SK-N-MC (cell line): ENCODE data around the gene GDPD5.

Experiments
- DNase-seq: peaks from one replicate; pipeline ENCODE4 v3.0.0-alpha.2; 2011; ENCODE audit warnings: low read depth, low spot score
- H3K27ac ChIP-seq: fragments of 200-600 bp; sonication (generic); 2 replicates; pipeline ENCODE4 v1.5.1; 2016; ENCODE audit warnings: mixed run types
- H3K36me3 ChIP-seq: fragments of 200-600 bp; sonication (generic); 2 replicates; pipeline ENCODE4 v1.6.1; 2017; ENCODE audit warnings: antibody characterized with exemption, low read length, mixed read lengths; ENCODE audit not compliant: insufficient read depth
- H3K4me3 ChIP-seq: fragments of 200-600 bp; sonication (generic); 2 replicates; pipeline ENCODE4 v1.5.1; 2016
- H3K9ac ChIP-seq: fragments of 200-600 bp; sonication (generic); 2 replicates; pipeline ENCODE4 v1.8.0; 2017; ENCODE audit warnings: mixed run types, mixed read lengths; ENCODE audit not compliant: insufficient read length
- H3K9me3 ChIP-seq: fragments of 200-600 bp; sonication (generic); 2 replicates; pipeline ENCODE4 v1.6.1; 2017; ENCODE audit warnings: low read depth, mild to moderate bottlenecking, antibody characterized with exemption, low read length, moderate library complexity, mixed read lengths
- EZH2 ChIP-seq: fragments of 200-600 bp; sonication (generic); IDR thresholded peaks from one replicate; pipeline ENCODE4 v1.6.1; 2017; ENCODE audit warnings: antibody characterized with exemption
- FOXP2 ChIP-seq: optimal IDR thresholded peaks from 2 replicates; pipeline ENCODE3; 2011; ENCODE audit warnings: mild to moderate bottlenecking, moderate library complexity; ENCODE audit not compliant: insufficient read depth; ENCODE audit errors: extremely low read length, control extremely low read depth
- POLR2AphosphoS5 ChIP-seq: IDR thresholded peaks from 2 replicates; pipeline ENCODE4 v1.6.1; 2012; ENCODE audit warnings: mild to moderate bottlenecking, low read depth, low read length, borderline replicate concordance

GDPD5 gene

GRCh38 chr11:75437966-75438659, 87.6 kb downstream of the GDPD5 start:
- no peak for DNase-seq
- no peak overlapping the region for H3K4me3 ChIP-seq
- H3K27ac ChIP-seq, result no peak overlapping the region
- TF ChIP-seq EZH2 (no peak), POLR2AphosphoS5 (no peak), FOXP2 (no peak)
- H3K9me3 ChIP-seq, result no peaks in the 10 kb centered on the region
- no peak overlapping the region for H3K9ac ChIP-seq
- H3K36me3 ChIP-seq, result no peaks in the 10 kb centered on the region

GRCh38 chr11:75436806-75437205, 88.9 kb downstream of the GDPD5 start:
- DNase-seq, result no peak
- no peak for TF ChIP-seq POLR2AphosphoS5
- TF ChIP-seq FOXP2, result no peak
- TF ChIP-seq EZH2, result no peak
- Histone ChIP-seq H3K4me3 (no peak overlapping the region), H3K9ac (no peak overlapping the region), H3K9me3 (no peaks in the 10 kb centered on the region), H3K36me3 (no peaks in the 10 kb centered on the region), H3K27ac (no peak overlapping the region)

- TF ChIP-seq POLR2AphosphoS5, result no peak
- no peak for TF ChIP-seq EZH2
- no peak for TF ChIP-seq FOXP2
- no peak for DNase-seq
- Histone ChIP-seq H3K27ac (no peak overlapping the region), H3K9me3 (no peaks in the 10 kb centered on the region), H3K36me3 (no peaks in the 10 kb centered on the region), H3K9ac (no peak overlapping the region), H3K4me3 (no peak overlapping the region)
These were observed 90.2 kb downstream of the GDPD5 start for GRCh38 chr11:75435571-75435925.

GRCh38 chr11:75434886-75435570, 90.7 kb downstream of the GDPD5 start:
- no peak for DNase-seq
- TF ChIP-seq FOXP2, result no peak
- no peak for TF ChIP-seq EZH2
- TF ChIP-seq POLR2AphosphoS5, result no peak
- H3K36me3 ChIP-seq, result no peaks in the 10 kb centered on the region
- H3K9me3 ChIP-seq, result no peaks in the 10 kb centered on the region
- no peak overlapping the region for H3K9ac ChIP-seq
- H3K4me3 ChIP-seq, result no peak overlapping the region
- H3K27ac ChIP-seq, result no peak overlapping the region

GRCh38 chr11:75434051-75434450, 91.7 kb downstream of the GDPD5 start:
- no peak overlapping the region for H3K4me3 ChIP-seq
- DNase-seq, result no peak
- no peak overlapping the region for H3K27ac ChIP-seq
- H3K36me3 ChIP-seq, result no peaks in the 10 kb centered on the region
- H3K9me3 ChIP-seq, result no peaks in the 10 kb centered on the region
- no peak overlapping the region for H3K9ac ChIP-seq
- TF ChIP-seq POLR2AphosphoS5 (no peak), FOXP2 (no peak), EZH2 (no peak)

- Histone ChIP-seq H3K9me3 (no peaks in the 10 kb centered on the region), H3K9ac (no peak overlapping the region), H3K36me3 (no peaks in the 10 kb centered on the region), H3K27ac (no peak overlapping the region), H3K4me3 (no peak overlapping the region)
- TF ChIP-seq FOXP2 (no peak), POLR2AphosphoS5 (no peak), EZH2 (no peak)
- DNase-seq, result no peak
These were observed 92.3 kb downstream of the GDPD5 start for GRCh38 chr11:75433443-75433842.

- no peak for TF ChIP-seq EZH2
- TF ChIP-seq FOXP2, result no peak
- TF ChIP-seq POLR2AphosphoS5, result no peak
- Histone ChIP-seq H3K27ac (no peak within 1 kb of the TSS), H3K4me3 (no peak within 1 kb of the TSS), H3K9ac (no peak within 1 kb of the TSS), H3K36me3 (no peaks in the 10 kb centered on the region), H3K9me3 (no peaks in the 10 kb centered on the region)
- DNase-seq, result no peak
These were observed 92.8 kb downstream of the GDPD5 start, which contains the start of gene KLHL35 for GRCh38 chr11:75432911-75433321. Gene KLHL35 (minus strand): TSS chr11:75433203. CDS start chr11:75430629, 2,574 bp downstream.

- DNase-seq, result no peak
- H3K27ac ChIP-seq, result no peak overlapping the region
- TF ChIP-seq POLR2AphosphoS5, result no peak
- no peaks in the 10 kb centered on the region for H3K36me3 ChIP-seq
- H3K9me3 ChIP-seq, result no peaks in the 10 kb centered on the region
- H3K9ac ChIP-seq, result no peak overlapping the region
- no peak overlapping the region for H3K4me3 ChIP-seq
These were observed 93.9 kb downstream of the GDPD5 start for GRCh38 chr11:75431533-75432525.
